Neuron (in vitro differentiated cells): Measurements from ENCODE around the gene TEX261.
A peak's percentile ranks its signal among the peaks of the same experiment; 100 is the strongest.
"Not testable (repeated sequence)": the region's sequence is repeated elsewhere in the genome, so short reads cannot be mapped to it uniquely, and the experiment has no call there.

Experiments
- H2AFZ ChIP-seq: one replicate; pipeline ENCODE4 v1.6.1; 2013; ENCODE audit warnings: low read depth, mild to moderate bottlenecking, inconsistent platforms, low read length, moderate library complexity
- H3K27me3 ChIP-seq: one replicate; pipeline ENCODE4 v1.6.1; 2013; ENCODE audit warnings: low read length; ENCODE audit not compliant: insufficient read depth
- H3K36me3 ChIP-seq: one replicate; pipeline ENCODE4 v1.6.1; 2013; ENCODE audit warnings: low read length; ENCODE audit not compliant: insufficient read depth
- H3K4me1 ChIP-seq: one replicate; pipeline ENCODE4 v1.6.1; 2013; ENCODE audit warnings: low read length; ENCODE audit not compliant: insufficient read depth
- H3K4me3 ChIP-seq: 2 replicates; pipeline ENCODE4 v1.5.1; 2013; ENCODE audit warnings: mild to moderate bottlenecking, low read length, moderate library complexity
- H3K9me3 ChIP-seq: one replicate; pipeline ENCODE4 v1.6.1; 2013; ENCODE audit warnings: low read length

TEX261 gene

DNA sequence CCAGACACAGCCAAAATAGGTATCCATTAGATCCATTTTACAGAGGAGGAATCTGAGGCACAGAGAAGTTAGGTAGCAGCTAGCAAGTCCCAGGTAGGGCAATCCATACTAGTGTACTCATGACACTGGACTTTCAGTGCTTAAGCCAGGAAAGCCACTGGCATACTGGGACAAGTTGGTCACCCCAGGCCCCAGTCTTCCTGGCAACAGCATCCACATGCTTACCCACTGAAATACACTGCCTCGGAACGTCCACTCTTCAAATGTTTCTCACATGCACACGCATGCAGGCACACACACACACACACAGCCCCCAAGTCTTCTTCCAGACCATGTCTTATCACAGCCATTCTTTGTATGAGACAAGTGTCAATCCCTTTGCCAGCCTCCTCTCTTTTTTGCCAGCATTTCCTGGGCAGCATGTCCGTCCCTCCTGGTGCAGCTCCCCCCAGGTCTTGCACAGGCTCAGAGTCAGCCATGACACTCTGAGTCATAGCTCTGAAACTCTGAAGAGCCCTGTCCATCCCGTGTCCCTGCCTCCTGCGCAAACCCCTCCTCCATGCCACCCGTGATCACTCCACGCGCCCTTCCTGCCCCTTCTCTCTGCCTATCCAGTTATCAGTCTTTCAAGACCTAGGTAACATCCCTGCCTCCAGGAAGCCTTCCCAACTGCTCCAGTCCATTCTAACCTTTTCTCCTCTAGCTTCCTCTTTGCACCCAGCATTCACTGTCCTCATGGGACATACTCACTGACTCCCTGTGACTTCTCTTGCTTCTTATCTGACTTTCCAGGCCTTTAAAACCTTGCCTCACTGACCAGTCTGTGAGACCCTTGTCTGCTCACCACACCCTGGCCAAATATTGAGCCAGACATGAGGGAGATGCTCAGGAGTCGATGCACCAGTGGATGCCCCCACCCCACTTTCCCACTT lies 10.9 kb upstream of the TEX261 start:
- H3K4me3 ChIP-seq, result no peak overlapping the region

DNA sequence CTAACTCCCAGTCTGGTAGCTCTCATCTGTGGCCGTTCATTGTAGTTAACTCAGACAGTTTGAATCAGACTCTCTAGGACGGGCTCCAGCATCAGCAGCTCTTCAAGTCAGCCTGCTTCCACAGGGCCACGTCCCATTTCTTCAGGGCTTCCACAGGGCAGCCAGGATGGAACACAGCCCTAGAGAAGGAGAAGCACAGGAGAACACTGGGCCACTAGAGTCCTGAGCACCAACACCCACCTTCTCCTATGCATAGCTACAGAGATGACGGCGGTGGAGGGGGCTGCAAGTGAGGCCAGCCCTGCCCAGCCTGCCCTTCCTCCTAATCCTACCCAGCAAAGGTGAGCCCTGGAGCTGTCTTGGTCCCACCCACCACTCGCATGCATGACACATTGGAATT lies 10.2 kb upstream of the TEX261 start:
- H3K4me3 ChIP-seq, result no peak overlapping the region
- H3K27me3 ChIP-seq, result peaks cover 4% of the 10 kb centered on the region
- peaks cover 17% of the 10 kb centered on the region for H3K4me1 ChIP-seq
- H2AFZ ChIP-seq, result no peak overlapping the region
- no peaks in the 10 kb centered on the region for H3K36me3 ChIP-seq
- no peaks in the 10 kb centered on the region for H3K9me3 ChIP-seq

More for the DNA sequence above, 10.9 kb upstream of the TEX261 start:
- Histone ChIP-seq H3K27me3 (peaks cover 4% of the 10 kb centered on the region), H3K9me3 (no peaks in the 10 kb centered on the region), H2AFZ (no peak overlapping the region), H3K36me3 (no peaks in the 10 kb centered on the region), H3K4me1 (peaks cover 17% of the 10 kb centered on the region)

DNA sequence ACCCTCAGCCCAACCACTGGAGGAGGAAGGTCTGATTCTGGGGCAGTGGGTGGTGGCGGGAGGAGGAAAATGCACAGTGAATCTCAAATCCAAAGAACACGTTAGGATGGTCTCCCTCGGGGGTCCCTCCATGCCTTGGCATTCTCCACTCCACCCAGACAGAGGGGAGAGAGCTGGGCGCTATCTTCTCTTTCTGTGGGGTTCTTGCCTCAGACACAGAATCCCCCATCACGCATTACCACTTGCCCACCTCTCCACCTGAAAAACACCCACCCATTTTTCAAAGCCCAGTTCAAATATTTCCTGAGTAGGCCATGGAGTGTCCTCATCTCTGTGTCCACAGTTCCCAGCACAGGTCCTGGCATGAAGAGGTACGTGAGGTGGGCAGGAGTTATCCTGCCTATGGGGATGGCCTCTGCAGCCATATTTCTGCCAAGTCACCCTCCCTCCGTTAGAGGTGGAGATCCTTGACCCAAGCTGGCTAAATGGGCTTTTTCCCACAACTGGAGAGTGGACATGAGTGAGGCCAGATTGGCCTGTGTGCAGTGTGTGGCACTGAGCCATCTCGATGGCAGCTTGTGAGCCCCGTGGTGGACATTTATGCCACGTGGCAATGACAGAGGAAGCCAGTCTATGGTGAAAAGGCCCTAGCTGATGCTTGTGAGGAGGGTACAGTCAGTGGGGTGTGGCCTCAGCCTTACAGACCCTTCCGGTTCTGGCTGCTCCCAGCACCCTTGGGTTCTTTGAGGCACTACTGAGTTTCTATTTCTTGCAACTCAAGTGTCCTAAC lies 9.5 kb upstream of the TEX261 start:
- Histone ChIP-seq H3K27me3 (peaks cover 4% of the 10 kb centered on the region), H3K4me1 (peaks cover 17% of the 10 kb centered on the region), H2AFZ (no peak overlapping the region), H3K36me3 (no peaks in the 10 kb centered on the region), H3K9me3 (no peaks in the 10 kb centered on the region), H3K4me3 (no peak overlapping the region)

DNA sequence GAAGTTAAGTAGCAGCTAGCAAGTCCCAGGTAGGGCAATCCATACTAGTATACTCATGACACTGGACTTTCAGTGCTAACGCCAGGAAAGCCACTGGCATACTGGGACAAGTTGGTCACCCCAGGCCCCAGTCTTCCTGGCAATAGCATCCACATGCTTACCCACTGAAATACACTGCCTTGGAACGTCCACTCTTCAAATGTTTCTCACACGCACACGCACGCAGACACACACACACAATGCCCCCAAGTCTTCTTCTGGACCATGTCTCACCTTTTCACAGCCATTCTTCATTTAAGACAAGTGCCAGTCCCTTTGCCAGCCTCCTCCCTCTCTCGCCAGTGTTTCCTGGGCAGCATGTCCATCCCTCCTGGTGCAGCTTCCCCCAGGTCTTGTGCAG lies 8.7 kb upstream of the TEX261 start:
- Histone ChIP-seq H3K9me3 (no peaks in the 10 kb centered on the region), H3K4me1 (peaks cover 17% of the 10 kb centered on the region), H3K27me3 (peaks cover 4% of the 10 kb centered on the region), H3K4me3 (no peak overlapping the region), H3K36me3 (no peaks in the 10 kb centered on the region), H2AFZ (no peak overlapping the region)

DNA sequence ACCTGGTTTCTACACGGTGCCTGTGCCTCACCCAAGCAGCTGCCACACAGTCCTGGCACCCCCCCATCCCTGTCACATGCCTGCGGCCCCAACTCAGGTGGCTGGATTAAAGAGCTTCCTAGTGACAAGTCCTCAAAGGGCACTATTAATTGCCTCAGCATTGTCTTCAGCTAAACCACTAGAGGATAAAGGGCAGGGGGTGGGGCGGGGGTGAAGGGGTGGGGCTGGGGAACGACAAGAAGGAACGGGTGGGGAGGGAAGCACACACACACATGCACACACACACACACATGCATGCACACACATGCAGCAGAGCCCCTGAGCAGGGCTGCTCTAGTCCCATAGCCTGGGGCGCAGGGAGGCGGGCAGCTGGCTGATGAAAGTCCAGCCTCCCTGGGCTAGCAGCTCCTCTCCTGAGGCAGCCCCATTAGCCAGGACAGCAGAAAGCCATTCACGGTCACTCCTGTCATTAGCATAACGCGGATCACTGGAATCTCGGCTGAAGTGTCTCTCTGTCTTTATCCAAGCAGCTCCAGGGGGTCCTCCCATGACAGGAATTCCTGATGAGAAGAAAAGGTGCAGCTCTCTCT lies 7.4 kb upstream of the TEX261 start:
- no peaks in the 10 kb centered on the region for H3K9me3 ChIP-seq
- H3K36me3 ChIP-seq, result no peaks in the 10 kb centered on the region
- H3K4me3 ChIP-seq, result peak overlapping the region; percentile 7
- H3K4me1 ChIP-seq, result peaks cover 17% of the 10 kb centered on the region
- H2AFZ ChIP-seq, result peak overlapping the region; percentile 74
- H3K27me3 ChIP-seq, result peaks cover 4% of the 10 kb centered on the region

DNA sequence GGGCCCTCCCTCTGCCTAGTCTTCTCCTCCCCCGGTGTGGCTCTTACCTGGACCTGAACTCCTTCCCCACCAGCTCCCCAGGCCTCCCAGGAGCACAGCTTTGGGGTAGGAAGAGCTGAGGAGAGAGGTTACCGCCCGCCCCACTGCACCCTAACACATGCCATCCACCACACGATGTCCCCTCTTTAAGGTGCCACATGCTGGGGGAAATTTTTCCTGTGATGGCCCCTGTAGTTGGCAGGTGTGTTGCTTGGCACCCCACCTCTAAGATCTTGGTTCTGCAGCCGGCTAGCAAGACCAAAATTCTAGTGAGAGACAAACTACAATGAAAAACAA lies 6.9 kb upstream of the TEX261 start:
- H3K9me3 ChIP-seq, result no peaks in the 10 kb centered on the region
- H2AFZ ChIP-seq, result peak overlapping the region; percentile 74
- peaks cover 17% of the 10 kb centered on the region for H3K4me1 ChIP-seq
- peak overlapping the region; percentile 54 for H3K4me3 ChIP-seq
- no peaks in the 10 kb centered on the region for H3K36me3 ChIP-seq
- peaks cover 4% of the 10 kb centered on the region for H3K27me3 ChIP-seq

DNA sequence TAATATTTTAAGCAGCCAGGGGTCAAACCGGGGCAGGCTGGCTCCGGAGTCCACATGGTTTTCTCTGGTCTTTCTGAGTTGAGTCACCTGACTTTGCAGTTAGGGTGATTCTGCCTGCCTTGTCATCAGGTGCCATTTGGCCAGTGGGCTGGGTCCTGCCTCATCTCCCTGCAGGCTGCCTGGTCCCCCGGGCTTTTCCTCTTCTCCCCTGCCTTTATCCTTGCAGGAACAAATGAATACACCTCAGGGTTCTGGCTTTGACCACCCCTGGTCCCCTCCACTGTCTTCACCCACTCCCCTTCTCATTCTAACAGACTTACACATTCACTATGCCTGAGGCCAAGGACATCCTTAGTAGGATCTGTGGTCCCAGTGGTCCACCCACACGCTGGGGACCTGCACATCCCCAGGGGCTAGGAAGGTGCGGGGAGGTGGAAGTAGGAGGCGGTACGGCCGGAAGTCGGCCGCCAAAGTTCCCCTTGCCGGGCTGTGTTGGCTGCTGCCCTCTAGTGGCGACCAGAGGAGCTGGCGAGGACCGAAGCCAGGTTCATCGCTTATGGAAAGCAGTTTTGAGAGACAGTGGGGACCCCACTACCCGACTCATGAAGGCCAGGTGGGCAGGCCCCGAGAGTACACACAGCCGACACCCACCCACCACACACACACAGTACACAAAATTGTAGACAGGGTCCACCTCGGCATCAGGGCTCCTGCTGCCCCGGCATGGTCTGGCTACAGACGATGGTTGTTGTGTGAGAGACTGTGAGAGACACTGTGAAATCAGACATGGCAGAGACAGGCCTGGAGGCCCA lies 6.3 kb upstream of the TEX261 start:
- Histone ChIP-seq H3K4me3 (peak overlapping the region; percentile 54), H3K9me3 (no peaks in the 10 kb centered on the region), H2AFZ (peak overlapping the region; percentile 74), H3K27me3 (peaks cover 4% of the 10 kb centered on the region), H3K4me1 (peaks cover 17% of the 10 kb centered on the region), H3K36me3 (no peaks in the 10 kb centered on the region)

DNA sequence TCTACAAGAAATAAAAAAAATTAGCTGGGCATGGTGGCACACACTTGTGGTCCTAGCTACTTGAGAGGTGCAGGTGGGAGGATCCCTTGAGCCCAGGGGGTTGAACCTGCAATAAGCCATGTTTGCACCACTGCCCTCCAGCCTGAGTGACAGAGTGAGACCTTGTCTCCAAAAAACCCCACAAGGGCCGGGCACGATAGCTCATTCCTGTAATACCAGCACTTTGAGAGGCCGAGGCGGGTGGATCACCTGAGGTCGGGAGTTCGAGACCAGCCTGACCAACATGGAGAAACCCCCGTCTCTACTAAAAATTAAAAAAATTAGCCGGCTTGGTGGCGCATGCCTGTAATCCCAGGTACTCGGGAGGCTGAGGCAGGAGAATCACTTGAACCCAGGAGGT lies 5.3 kb upstream of the TEX261 start:
- H3K4me3 ChIP-seq, H2AFZ ChIP-seq, H3K9me3 ChIP-seq, H3K36me3 ChIP-seq, H3K27me3 ChIP-seq: not testable (repeated sequence)
- peaks cover 21% of the 10 kb centered on the region for H3K4me1 ChIP-seq

DNA sequence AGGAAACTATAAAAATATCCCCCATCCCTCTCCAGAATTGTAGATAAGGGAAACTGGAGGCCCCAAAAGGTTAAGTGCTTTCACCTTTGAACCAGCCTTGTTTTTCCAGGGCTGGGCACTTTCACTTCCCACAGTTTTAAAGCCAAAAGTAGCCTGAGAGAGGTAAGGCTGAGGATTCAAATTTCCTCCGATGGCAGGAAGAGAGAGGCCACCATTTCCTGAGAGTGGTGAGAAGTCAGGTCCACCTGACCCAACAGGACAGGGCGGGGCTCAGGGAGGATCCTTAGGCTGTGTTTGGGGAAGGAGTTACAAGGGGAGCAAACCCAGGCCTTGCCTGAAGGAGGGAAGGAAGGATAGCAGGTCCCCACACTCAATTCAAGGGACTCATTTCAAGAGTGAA lies 4.7 kb upstream of the TEX261 start:
- H3K4me3 ChIP-seq, result no peak overlapping the region
- no peaks in the 10 kb centered on the region for H3K36me3 ChIP-seq
- H3K9me3 ChIP-seq, result no peaks in the 10 kb centered on the region
- peaks cover 21% of the 10 kb centered on the region for H3K4me1 ChIP-seq
- no peak overlapping the region for H2AFZ ChIP-seq
- no peaks in the 10 kb centered on the region for H3K27me3 ChIP-seq

DNA sequence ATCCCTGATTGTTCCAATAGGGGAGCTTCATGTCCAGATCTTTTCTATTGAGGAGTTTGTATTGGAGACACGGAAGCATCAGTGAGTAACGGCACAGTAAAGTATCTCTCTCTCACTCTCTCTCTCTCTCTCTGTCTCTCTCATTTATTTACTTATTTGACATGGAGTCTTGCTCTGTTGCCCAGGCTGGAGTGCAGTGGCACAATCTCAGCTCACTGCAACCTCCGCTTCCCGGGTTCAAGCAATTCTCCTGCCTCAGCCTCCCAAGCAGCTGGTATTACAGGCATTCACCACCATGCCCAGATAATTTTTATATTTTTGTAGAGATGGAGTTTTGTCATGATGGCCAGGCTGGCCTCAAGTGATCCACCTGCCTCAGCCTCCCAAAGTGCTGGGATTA lies 4.2 kb upstream of the TEX261 start:
- H3K9me3 ChIP-seq, H2AFZ ChIP-seq, H3K36me3 ChIP-seq, H3K4me3 ChIP-seq, H3K27me3 ChIP-seq: not testable (repeated sequence)
- peaks cover 25% of the 10 kb centered on the region for H3K4me1 ChIP-seq

DNA sequence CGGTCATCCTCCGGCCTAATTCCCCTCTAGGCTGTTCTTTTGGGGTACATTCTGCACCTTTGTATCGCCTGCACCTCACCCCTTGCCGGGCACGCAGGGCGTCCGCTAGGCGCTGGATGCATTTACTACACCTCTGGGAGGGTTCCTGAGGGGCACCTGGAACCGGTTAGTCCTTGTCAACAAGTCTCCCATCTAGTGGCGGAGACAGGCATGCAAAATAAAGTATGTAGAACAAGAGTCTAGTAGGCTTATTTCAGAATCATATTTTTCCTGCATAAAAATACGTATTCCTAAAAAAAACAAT lies 705 bp upstream of the TEX261 start:
- Histone ChIP-seq H3K36me3 (peaks cover 9% of the 10 kb centered on the region), H2AFZ (peak overlapping the region; percentile 99), H3K9me3 (no peaks in the 10 kb centered on the region), H3K4me3 (peak overlapping the region; percentile 81), H3K4me1 (peaks cover 19% of the 10 kb centered on the region), H3K27me3 (no peaks in the 10 kb centered on the region)

DNA sequence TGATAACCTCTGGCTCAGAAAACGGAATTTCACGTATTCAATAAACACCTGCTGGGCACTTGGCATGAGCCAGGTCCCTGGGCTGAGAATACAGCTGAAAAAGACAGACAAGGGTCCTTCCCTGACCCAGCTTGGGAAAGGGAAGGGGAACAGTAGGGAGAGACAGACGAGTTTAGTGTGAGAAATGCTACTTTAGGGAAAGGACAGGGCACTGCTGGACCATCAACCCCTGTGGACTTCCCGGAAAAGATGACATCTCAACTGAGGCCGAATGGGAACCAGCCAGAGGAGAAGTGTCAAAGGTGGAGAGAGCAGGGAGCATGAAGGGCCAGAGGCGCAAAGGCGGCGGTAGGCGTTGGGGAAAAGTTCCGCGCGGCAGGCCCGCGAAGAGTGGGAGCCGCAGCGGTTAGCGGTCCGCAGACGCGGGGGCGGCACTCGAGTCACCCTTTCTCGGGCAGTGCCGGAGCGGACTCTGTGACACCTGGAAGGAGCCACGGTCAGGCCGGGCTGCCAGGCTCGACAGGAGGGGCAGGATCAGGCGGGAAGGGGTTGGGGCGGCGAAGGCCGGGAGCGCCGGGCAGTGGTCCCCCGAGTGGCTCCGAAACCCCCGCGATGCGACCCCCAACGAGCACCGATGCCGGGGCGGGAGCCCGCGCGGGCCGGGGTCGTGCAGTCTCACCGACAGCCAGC lies 519 bp downstream of the TEX261 start:
- Histone ChIP-seq H3K27me3 (no peaks in the 10 kb centered on the region), H2AFZ (peak overlapping the region; percentile 56), H3K4me1 (peaks cover 19% of the 10 kb centered on the region), H3K4me3 (peak overlapping the region; percentile 79), H3K9me3 (no peaks in the 10 kb centered on the region), H3K36me3 (peaks cover 20% of the 10 kb centered on the region)
